DND-41 (cell line): ENCODE results near the gene CNOT6L.

Source experiments
- EZH2 ChIP-seq: IDR thresholded peaks from 3 replicates; pipeline ENCODE4 v1.6.1; 2012; ENCODE audit warnings: borderline replicate concordance, low read depth, mild to moderate bottlenecking, moderate library complexity, low read length, inconsistent platforms; ENCODE audit not compliant: severe bottlenecking
- TF ChIP-seq, protein P1 (sequence below): IDR thresholded peaks from 2 replicates; pipeline ENCODE4 v1.5.1; 2012; ENCODE audit warnings: borderline replicate concordance, low read length, moderate library complexity, mild to moderate bottlenecking; ENCODE audit not compliant: poor library complexity, severe bottlenecking; ENCODE audit errors: extremely low read depth

DNA sequence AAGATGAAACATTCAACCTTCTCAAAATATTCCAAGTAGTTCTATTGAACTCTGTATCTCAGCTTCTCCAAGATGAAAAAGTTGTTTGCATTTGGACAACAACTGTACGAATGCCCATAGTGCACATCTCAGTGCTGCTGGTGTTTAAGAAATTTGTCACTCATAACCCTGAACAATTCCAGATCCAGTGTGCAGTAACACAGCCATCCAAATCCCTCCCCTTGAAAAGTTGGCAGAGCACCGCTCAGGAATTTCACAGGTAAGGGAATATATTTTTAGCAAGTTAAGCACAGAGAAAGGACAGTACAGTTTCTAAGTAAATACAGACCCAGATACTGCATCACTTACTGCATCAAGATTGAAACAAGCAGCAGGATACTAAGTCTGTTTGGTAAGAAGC, 104.7 kb downstream of the CNOT6L start:
- TF ChIP-seq EZH2: no peak
- TF ChIP-seq, protein P1, sequence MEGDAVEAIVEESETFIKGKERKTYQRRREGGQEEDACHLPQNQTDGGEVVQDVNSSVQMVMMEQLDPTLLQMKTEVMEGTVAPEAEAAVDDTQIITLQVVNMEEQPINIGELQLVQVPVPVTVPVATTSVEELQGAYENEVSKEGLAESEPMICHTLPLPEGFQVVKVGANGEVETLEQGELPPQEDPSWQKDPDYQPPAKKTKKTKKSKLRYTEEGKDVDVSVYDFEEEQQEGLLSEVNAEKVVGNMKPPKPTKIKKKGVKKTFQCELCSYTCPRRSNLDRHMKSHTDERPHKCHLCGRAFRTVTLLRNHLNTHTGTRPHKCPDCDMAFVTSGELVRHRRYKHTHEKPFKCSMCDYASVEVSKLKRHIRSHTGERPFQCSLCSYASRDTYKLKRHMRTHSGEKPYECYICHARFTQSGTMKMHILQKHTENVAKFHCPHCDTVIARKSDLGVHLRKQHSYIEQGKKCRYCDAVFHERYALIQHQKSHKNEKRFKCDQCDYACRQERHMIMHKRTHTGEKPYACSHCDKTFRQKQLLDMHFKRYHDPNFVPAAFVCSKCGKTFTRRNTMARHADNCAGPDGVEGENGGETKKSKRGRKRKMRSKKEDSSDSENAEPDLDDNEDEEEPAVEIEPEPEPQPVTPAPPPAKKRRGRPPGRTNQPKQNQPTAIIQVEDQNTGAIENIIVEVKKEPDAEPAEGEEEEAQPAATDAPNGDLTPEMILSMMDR: no peak
